ENCODE data around the gene SPINDOC. TPM values are rescaled to one million over a fixed set of nuclear protein-coding genes. Genes with fewer than 3 reads are reported as not detected.
A peak's percentile ranks its signal among the peaks of the same experiment; 100 is the strongest.
"Not testable (repeated sequence)": the region's sequence is repeated elsewhere in the genome, so short reads cannot be mapped to it uniquely, and the experiment has no call there.

Gene SPINDOC, protein sequence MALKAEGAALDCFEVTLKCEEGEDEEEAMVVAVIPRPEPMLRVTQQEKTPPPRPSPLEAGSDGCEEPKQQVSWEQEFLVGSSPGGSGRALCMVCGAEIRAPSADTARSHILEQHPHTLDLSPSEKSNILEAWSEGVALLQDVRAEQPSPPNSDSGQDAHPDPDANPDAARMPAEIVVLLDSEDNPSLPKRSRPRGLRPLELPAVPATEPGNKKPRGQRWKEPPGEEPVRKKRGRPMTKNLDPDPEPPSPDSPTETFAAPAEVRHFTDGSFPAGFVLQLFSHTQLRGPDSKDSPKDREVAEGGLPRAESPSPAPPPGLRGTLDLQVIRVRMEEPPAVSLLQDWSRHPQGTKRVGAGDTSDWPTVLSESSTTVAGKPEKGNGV
- 15.1 and 26.2 TPM in 2 replicates for total RNA-seq (2014; rRNA removed; shearing (Covaris generic); ENCODE audit: low replicate concordance)

DNA sequence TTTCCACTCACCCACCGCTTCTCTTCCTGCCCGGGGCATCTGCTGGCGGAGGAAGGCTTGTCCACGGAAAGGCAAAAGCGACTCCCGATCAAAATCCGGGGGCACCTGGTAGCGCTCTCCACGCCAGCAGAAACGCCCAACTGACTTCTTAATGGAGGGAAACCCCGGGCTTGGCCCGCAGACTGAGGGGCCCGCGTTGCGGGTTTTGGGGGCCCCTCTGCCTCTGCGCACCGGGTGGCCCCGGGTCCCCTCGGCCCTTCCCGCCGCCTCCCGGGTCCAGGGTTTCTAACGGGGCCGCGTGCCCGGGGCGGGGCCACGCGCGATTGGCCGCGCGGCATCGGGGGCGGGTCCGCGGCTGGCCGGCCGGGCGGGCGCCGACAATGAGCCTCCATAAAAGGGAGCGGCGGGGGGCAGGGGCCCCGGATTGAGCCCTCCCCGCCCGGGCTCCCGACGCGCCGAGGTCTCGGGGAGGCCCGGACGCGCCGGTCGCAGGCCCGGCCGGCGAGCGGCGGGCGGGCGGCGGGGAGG is at the start of gene SPINDOC:
Gene SPINDOC (plus strand): TSS at position 422 of the 528 bp plus-strand sequence. CDS start 231 bp downstream, outside the sequence.
- H3K27me3 ChIP-seq: no peaks in the 10 kb centered on the region
- DNase-seq: peak; percentile 81
- H3K4me3 ChIP-seq: peak within 1 kb of the TSS; percentile 94
- no peaks in the 10 kb centered on the region for H3K9me3 ChIP-seq
- peaks cover 35% of the 10 kb centered on the region for H3K36me3 ChIP-seq

DNA sequence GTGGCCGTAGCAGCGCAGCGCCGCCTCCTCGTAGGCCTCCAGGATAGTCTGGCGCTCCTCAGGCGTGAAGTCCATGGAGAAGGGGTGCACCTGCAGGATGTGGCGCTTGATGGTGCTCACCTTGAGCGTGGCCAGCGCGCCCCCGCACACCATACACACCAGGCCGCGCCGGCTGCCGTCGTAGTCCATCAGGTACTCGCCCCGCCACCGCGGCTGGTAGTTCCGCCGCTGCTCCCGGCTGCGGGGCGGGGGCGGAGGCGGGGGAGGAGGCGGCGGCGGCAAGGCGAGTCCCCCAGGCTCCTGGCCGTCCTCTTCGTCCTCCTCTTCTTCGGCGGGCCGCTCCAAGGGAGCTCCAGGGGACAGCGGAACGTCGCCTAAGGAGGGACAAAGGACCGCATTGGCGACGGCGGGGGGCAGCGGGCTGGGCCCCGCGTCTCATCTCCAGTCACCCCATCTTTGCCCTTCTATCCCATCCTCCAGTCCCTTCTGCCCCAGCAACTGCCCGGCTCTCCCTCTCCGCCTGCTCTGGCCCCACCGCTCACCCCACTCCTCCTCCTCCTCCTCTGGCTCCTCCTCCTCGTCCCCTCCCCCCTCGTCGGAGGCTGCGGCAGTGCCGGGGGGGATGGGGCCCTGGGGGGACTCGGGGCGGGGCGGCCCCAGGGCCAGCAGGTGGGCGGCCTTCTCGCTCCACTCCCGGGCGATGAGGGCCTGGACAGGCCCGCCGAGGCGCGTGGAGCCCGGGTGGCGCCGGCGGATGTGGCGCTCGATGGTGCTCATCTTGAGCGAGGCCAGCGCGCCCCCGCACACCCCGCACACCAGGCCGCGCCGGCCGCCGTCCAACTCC is 49.5 kb upstream of the SPINDOC start:
- H3K27me3 ChIP-seq: no peaks in the 10 kb centered on the region
- no peak overlapping the region for H3K4me3 ChIP-seq
- DNase-seq: no peak
- no peaks in the 10 kb centered on the region for H3K9me3 ChIP-seq
- peaks cover 12% of the 10 kb centered on the region for H3K36me3 ChIP-seq

DNA sequence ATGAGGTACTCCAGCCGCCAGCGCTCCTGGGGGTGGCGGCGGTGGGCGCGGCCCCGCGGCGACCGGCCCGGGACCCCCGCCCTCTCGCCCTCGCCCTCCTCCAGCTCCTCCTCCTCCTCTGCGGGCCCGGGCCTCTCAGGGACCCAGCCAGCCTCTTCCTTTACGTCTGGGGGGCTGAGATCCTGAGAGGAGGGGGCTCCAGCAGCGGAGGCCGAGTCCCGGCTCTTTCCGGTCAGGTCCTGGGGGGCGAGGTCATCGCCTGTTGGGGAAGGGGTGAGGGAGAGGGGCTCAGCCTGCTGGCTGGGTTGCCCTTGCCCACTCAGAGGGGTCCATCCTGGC is 48.9 kb upstream of the SPINDOC start:
- DNase-seq: no peak
- Histone ChIP-seq H3K4me3 (no peak overlapping the region), H3K27me3 (no peaks in the 10 kb centered on the region), H3K36me3 (peaks cover 12% of the 10 kb centered on the region), H3K9me3 (no peaks in the 10 kb centered on the region)

DNA sequence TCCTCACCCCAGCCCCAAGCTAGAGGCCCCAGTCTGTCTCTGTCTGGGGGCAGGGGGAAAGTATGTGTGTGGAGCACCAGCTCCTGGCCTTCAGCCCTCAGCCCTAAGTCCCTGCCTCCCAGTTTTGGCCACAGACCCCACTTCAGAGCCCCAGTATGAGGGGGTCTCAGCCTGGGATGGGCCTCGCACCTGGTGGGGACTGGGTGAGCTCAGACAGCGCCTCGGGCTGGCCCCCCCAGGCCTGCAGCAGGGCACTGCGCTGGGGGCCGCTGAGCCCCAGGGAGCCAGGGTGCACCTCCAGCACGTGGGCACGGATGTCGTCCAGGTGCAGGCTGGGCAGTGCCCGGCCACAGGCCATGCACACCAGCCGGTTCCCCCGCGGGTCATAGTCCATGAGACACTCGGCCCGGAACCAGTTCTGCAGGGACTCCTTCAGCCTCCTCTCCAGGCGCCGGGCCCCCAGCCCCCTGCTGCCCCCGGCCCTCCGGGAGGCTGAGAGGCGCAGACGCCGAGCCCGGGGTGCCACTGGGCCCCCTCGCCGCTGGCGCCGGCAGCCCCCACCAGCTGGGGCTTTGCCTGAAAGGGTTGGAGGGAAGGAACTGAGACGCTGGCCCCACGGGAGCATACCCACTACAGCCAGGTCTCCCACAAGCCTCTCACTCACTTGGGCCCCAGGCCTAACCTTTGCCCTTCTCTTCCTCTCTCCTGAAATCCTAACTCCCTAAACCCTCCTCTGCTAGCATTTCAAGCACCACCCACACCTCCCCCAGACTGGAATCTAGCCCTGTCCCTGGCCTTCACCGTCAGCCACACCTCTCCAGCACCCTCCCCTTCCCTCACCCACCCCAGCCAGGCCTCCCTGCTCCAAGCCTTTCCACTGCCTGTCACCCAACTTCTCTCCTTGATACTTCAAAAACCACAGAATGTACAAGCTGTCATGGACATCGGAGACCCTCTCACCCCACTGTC is 48.3 kb upstream of the SPINDOC start:
- DNase-seq: no peak
- H3K4me3 ChIP-seq: no peak overlapping the region
- H3K36me3 ChIP-seq: peaks cover 11% of the 10 kb centered on the region
- H3K27me3 ChIP-seq: no peaks in the 10 kb centered on the region
- H3K9me3 ChIP-seq: no peaks in the 10 kb centered on the region

DNA sequence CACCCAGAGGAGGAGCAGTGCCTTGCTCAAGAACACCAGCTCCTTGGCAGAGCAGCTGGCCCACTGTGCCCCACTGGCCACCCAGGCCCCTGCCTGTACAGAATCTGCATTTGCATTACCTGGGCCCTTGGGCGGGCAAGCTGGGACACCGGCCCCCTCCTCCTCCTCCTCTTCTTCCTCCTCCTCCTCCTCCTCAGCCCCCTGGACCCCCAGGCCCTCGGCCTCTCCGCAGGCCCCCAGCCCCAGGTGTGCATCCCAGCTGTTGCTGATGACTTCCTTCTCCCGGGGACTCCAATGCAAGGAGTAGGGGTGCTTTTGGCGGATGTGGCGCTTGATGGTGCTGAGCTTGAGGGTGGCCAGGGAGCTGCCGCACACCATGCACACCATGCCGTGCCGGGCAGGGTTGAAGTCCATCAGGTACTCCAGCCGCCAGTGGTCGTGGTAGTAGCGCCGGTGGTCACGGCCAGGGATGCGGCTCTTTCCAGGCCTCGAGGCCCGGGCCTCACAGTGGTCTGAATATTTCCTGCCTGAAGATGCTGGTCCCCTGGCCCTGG is 47.5 kb upstream of the SPINDOC start:
- Histone ChIP-seq H3K9me3 (no peaks in the 10 kb centered on the region), H3K36me3 (peaks cover 3% of the 10 kb centered on the region), H3K27me3 (no peaks in the 10 kb centered on the region), H3K4me3 (no peak overlapping the region)
- DNase-seq: no peak

DNA sequence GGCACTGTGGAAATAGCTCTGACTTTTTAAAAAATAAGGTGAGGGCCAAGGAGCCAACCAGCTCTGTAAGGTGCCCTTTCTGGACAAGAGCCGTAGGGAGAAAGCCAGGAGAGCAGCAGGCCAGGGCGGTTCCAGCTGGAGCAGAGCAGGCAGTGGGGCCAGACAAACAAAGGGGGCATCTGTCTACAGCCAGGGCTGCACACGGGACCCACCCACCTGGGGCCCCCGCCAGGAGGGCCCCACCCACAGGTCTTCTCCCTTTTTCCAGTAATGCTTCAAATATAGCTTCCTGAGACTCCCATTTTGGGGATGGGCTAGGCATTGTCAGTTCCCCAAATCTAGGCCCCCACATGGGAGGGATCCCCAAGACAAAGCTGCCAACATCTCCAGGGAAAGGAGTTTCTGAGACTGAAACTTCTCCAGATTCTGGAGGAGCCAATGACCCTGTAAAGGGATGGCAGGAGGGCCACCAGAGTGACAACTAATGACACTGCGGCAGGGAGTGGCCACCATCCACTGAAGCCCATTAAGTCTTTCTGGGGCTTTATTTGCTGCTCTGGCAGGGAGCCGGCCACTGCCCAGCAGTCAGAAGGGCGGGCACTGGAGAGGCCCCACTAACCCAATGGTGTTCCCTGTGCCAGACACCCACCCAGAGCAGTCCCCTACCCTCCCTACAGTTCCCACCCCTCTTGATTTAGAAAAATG is 46.6 kb upstream of the SPINDOC start:
- H3K9me3 ChIP-seq: no peaks in the 10 kb centered on the region
- no peaks in the 10 kb centered on the region for H3K36me3 ChIP-seq
- no peaks in the 10 kb centered on the region for H3K27me3 ChIP-seq
- DNase-seq: no peak
- H3K4me3 ChIP-seq: peak overlapping the region; percentile 61

DNA sequence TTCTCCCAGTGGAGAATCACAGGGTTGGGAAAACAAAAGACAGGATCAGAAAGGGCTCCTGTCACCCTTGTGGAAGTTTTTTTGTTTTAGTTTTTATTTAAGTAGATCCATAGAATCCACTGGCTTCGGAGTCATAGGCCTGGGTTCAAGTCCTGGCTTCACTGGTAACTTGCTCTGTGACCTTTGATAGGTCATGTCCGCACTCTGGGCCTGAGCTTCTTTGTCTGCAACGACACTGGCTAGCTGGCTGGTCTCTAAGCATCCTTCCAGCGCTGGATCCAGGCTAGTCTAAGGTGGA is 46.0 kb upstream of the SPINDOC start:
- no peak for DNase-seq
- H3K27me3 ChIP-seq: no peaks in the 10 kb centered on the region
- no peaks in the 10 kb centered on the region for H3K9me3 ChIP-seq
- H3K36me3 ChIP-seq: no peaks in the 10 kb centered on the region
- H3K4me3 ChIP-seq: peak overlapping the region; percentile 61

DNA sequence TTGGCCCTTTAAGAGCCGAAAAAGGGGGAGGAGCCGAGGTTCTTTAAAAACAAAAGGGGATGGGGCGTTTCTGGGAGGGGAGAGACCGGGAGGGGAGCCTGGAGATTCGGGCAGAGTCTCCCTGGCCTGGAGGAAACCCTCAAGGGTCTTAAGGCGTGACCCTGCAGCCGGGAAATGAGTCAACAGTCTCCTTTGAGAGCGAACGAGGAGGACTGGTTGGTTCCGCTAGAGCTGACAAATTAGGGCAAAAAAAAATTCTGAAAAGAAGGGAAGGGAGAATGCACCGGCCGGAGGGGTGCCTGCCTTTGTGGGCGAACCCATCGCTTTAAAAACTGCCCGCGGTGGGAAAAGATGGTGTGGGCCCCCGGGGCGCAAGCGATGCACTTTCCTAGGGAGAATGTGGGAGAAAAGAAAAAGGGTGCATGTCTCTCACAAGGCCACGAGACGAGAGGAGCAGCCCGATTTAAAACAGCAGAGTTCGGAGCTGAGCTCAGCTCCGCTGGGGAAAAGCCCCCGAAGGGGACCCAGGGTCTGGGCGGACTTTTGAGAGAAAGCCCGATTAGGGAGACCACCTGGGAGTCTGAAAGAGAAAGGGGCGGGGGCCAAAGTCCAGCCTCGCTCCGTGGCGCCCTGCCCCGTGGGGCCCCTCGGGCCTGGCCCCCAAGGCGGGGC is 45.6 kb upstream of the SPINDOC start:
- no peaks in the 10 kb centered on the region for H3K36me3 ChIP-seq
- no peaks in the 10 kb centered on the region for H3K9me3 ChIP-seq
- H3K4me3 ChIP-seq: peak overlapping the region; percentile 61
- DNase-seq: peak; percentile 59
- no peaks in the 10 kb centered on the region for H3K27me3 ChIP-seq

DNA sequence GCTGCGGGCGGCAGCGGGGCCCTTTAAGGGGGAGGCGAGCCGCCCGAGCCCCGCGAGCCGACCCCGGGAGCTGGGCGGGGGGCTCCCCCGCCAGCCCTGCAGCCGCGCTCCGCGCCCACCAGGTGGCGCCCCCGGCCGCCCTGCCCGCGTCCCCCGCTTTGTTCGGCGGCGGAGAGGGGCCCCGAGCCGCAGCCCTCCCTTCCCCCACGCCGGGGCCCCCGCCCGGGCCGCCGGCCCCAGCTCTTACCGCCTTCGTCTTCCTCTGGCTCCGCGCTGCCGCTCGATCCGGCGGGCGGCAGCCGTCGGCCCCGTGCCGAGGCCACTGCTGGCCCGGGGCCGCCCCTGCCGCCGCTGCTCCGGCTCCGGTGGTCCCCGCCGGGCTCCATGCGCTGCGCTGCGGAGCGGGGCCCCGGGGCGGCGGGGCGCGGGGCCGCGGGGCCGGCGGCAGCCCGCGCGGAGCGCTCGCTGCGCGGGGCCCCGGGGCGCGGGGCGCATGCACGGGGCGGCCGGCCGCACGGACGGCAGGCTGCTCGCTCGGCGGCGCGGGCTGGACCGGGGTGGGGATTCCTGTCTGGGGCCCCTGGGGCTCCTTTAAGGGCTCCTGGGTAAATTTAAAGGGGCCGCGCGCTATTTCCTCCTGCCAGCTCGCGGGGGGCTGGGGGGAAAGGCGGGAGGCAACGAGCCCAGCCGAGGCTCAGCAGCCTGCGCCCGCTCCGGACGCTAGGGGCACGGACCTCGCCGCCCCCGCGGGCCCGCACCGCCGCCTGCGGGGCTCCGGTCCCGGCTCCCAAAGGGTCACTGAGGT is 44.8 kb upstream of the SPINDOC start, which contains the start of gene ZFTA:
Gene ZFTA (minus strand): TSS at position 539 of the 805 bp plus-strand sequence. CDS start 153 bp downstream, at position 386.
- no peaks in the 10 kb centered on the region for H3K36me3 ChIP-seq
- H3K9me3 ChIP-seq: no peaks in the 10 kb centered on the region
- H3K4me3 ChIP-seq: peak within 1 kb of the TSS; percentile 61
- no peaks in the 10 kb centered on the region for H3K27me3 ChIP-seq
- peak; percentile 70 for DNase-seq

DNA sequence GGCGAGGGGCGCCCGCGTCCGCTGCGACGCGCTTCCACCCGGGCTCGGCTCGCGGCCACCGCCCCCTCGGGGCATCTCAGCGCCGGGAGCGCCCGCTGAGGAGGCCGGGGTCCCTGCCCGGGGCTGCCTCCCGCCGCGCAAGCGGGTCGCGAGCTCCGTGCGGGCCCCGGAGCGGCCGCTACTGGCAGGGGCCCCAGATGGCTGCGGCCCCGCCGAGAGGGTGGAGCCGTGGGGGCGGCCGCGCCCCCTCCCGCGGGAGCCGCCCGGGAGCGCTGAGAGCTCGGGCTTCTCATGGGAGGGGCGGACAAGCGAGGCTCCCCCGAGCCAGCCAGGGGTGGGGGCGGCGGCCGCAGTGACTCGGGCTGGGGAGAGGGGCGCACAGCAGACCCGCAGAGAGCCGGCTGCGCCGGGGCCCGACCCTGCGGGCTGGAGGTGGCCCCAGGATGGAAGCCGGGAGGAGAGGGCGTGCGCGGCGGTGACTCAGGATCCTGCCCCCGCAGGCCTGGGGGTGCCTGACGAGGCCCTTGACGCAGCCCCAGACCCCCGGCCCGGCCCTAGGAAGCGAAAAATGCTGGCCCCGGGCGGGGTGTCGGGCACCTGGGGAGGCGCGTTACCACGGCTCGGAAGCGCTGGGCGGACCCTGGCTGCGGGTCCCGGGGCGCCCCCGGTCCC is 44.1 kb upstream of the SPINDOC start:
- Histone ChIP-seq H3K9me3 (no peaks in the 10 kb centered on the region), H3K27me3 (no peaks in the 10 kb centered on the region), H3K4me3 (peak overlapping the region; percentile 52), H3K36me3 (no peaks in the 10 kb centered on the region)
- DNase-seq: peak; percentile 55

DNA sequence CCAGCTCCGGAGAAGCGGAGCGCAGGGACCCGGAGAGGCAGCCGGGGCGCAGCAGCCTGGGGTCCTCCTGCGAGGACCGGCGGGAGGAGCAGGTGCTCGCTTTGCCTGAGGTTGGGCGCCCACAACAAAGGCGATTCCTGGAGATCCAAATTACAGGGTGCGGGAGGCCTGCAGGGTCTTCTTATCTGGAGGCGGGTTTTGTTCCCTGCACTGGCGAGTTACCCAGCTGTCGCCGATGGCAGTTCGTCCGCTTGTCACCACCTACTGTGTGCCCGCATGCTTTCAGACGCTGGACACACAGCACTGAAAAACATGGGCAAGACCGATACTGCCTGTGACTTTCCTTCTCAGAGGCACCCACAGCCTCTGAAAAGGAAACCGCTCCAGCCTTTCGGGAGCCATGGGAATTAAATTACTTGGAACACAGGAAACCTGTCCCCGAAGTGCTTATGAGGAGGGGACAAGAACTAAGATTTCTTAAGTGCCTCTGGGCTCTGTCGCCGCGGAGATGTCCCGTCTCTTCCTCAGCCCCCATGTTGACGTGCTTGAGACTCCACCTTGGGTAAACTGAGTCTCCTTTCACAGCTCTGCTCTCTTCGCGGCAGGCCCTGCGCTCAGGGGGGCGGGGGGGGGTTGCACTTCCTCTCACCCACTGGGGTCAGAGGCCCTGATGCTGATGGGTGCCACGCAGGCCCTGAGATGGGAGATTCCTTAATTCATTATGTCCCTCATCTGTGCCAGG is 43.4 kb upstream of the SPINDOC start:
- no peaks in the 10 kb centered on the region for H3K27me3 ChIP-seq
- DNase-seq: no peak
- no peaks in the 10 kb centered on the region for H3K36me3 ChIP-seq
- H3K4me3 ChIP-seq: no peak overlapping the region; the same call in 1 of the 2 replicates
- H3K9me3 ChIP-seq: no peaks in the 10 kb centered on the region

DNA sequence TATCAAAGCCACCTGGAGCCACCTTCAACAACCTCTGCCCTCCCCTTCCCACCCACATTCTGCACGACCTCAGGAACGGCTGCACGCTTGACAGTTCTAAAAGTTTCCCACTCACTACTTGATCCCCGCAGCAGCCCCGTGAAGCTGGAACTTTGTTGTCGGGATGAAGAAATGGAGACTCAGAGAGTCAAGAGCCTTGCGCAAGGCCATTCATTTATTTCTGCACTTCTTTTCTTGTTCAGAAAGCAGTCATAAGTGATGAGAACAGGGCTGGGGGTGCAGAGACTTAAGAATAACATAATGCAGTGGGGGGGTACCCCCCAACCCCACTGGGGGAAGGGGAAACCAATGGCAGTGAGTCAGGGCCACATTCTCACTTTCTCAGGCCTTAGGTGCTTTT is 42.5 kb upstream of the SPINDOC start:
- no peaks in the 10 kb centered on the region for H3K27me3 ChIP-seq
- no peaks in the 10 kb centered on the region for H3K36me3 ChIP-seq
- no peak for DNase-seq
- no peaks in the 10 kb centered on the region for H3K9me3 ChIP-seq
- no peak overlapping the region for H3K4me3 ChIP-seq

DNA sequence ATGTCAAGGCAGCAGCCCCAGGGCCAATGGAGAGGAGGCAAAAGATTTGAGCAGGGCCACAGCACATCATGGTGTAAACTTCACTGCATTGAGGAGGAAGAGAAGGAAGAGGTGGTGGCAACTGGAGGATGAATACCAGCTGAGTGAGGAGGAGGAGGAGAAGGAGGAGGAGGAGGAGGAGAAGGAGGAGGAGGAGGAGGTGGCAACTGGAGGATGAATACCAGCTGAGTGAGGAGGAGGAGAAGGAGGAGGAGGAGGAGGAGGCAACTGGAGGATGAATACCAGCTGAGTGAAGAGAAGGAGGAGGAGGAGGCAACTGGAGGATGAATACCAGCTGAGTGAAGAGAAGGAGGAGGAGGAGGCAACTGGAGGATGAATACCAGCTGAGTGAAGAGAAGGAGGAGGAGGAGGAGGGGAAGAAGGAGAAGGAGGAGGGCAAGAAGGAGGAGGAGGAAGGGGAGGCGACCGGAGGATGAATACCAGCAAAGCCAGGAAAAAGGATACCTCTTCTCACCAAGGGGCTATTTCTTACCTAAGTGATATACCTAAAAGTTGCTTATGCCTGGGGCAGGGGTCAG is 41.4 kb upstream of the SPINDOC start:
- not testable (repeated sequence) for DNase-seq, H3K27me3 ChIP-seq, H3K36me3 ChIP-seq, H3K4me3 ChIP-seq, H3K9me3 ChIP-seq
